Heart left ventricle (tissue), 11 donors: Measurements from ENCODE around the gene MAD2L2. TPM values are rescaled to one million over a fixed set of nuclear protein-coding genes. Genes with fewer than 3 reads are reported as not detected.

Source experiments
- polyA plus RNA-seq, 2 donors: library from polyadenylated mRNA; stranded (reverse); fragments of 200-250 nt; gene quantifications; one replicate each; pipeline ENCODE4 v1.2.3, GENCODE V29; 2013
- total RNA-seq, 9 donors: library from RNA; depleted of rRNA in 2 of 9; stranded (reverse); fragments of >200 nt in 2 of 9; fragmentation: NEBNext Ultra II Directional in 3 of 9; extraction: Animal tissue kit (Norgen Biotek cat#: 25700) in 3 of 9; gene quantifications; one replicate each; pipeline versions ENCODE4 v1.1.0 to v1.2.4, GENCODE V29; 2016 to 2023
- donor health status: ischemic (EF 13 %, LVEDD 7.1; RV severe dilation, severe dysfunction).
- donor health status: healthy with polysubstance abuse.
- donor health status: DM: no; HTN: yes; CAD: no.
- donor health status: DM: no; HTN: no; CAD: no.
- donor health status: ischemic (EF 25% LVEDD 5.7; RV mildly dilated, moderate dysfunction).
- donor health status: healthy.
- donor health status: DM: yes; HTN: yes; CAD: no.
- donor health status: PGD.
- donor health status: nonischemic (EF 23%, LVEDD 6.1; RV moderate dilation, normal function).

MAD2L2 gene
- total and polyA plus RNA-seq, 11 donors: 15.9 to 54.2 (median 18.5) TPM

Other genes starting within 250 kb of the MAD2L2 start
- under 1 TPM in 5 of 9 donors, not detected in 4; 0.05 to 0.45 (median 0.17) TPM for gene DISP3, start 202.0 kb downstream of the MAD2L2 start, total RNA-seq
- gene DISP3, start 202.0 kb downstream of the MAD2L2 start, polyA plus RNA-seq: under 1 TPM in 1 of 2 donors, not detected in 1; 0.03 TPM
- 1 to 10 TPM in 8 of 9 donors, under 1 TPM in 1; 0.83 to 7.5 (median 2.1) TPM for gene FBXO2, start 26.7 kb downstream of the MAD2L2 start, total RNA-seq
- gene FBXO2, start 26.7 kb downstream of the MAD2L2 start, polyA plus RNA-seq: 1 to 10 TPM; 2.5 to 4.6 TPM
- gene FBXO44, start 26.3 kb downstream of the MAD2L2 start, total RNA-seq: 10 to 100 TPM in 8 of 9 donors, 1 to 10 TPM in 1; 9.8 to 19.1 (median 15.1) TPM
- 10 to 100 TPM; 16.6 to 18.1 TPM for gene FBXO44, start 26.3 kb downstream of the MAD2L2 start, polyA plus RNA-seq
- gene FBXO6, start 16.9 kb downstream of the MAD2L2 start, total RNA-seq: 10 to 100 TPM in 4 of 9 donors, 1 to 10 TPM in 5; 5.6 to 23.3 (median 8.3) TPM
- 10 to 100 TPM in 1 of 2 donors, 1 to 10 TPM in 1; 5.6 to 10.9 TPM for gene FBXO6, start 16.9 kb downstream of the MAD2L2 start, polyA plus RNA-seq
- gene DRAXIN, start 10.6 kb upstream of the MAD2L2 start, total RNA-seq: under 1 TPM in 5 of 9 donors, not detected in 4; 0.09 to 0.29 (median 0.12) TPM
- under 1 TPM; 0.03 to 0.04 TPM for gene DRAXIN, start 10.6 kb upstream of the MAD2L2 start, polyA plus RNA-seq
- 10 to 100 TPM; 11.8 to 36.7 (median 24.5) TPM for gene AGTRAP, start 55.0 kb upstream of the MAD2L2 start, total RNA-seq
- 100 to 1,000 TPM in 1 of 2 donors, 10 to 100 TPM in 1; 18.2 to 134 TPM for gene AGTRAP, start 55.0 kb upstream of the MAD2L2 start, polyA plus RNA-seq
- gene C1orf167, start 81.0 kb upstream of the MAD2L2 start, total RNA-seq: 1 to 10 TPM; 1.5 to 7.6 (median 3.1) TPM
- 1 to 10 TPM; 4.1 to 4.9 TPM for gene C1orf167, start 81.0 kb upstream of the MAD2L2 start, polyA plus RNA-seq
- 10 to 100 TPM; 26.9 to 61.2 (median 38.1) TPM for gene MTHFR, start 124.8 kb upstream of the MAD2L2 start, total RNA-seq
- 10 to 100 TPM; 21.9 to 45.9 TPM for gene MTHFR, start 124.8 kb upstream of the MAD2L2 start, polyA plus RNA-seq
- 10 to 100 TPM; 11.6 to 21.5 (median 17.2) TPM for gene CLCN6, start 125.0 kb upstream of the MAD2L2 start, total RNA-seq
- gene CLCN6, start 125.0 kb upstream of the MAD2L2 start, polyA plus RNA-seq: 10 to 100 TPM; 10.2 to 17.2 TPM
- 1,000 to 10,000 TPM in 1 of 9 donors, 100 to 1,000 TPM in 8; 126 to 3,156 (median 279) TPM for gene NPPA, start 166.6 kb upstream of the MAD2L2 start, total RNA-seq
- 1,000 to 10,000 TPM in 1 of 2 donors, 10 to 100 TPM in 1; 59.9 to 1,418 TPM for gene NPPA, start 166.6 kb upstream of the MAD2L2 start, polyA plus RNA-seq
- 1,000 to 10,000 TPM in 1 of 9 donors, 100 to 1,000 TPM in 4, 10 to 100 TPM in 4; 14.4 to 1,297 (median 252) TPM for gene NPPB, start 177.8 kb upstream of the MAD2L2 start, total RNA-seq
- gene NPPB, start 177.8 kb upstream of the MAD2L2 start, polyA plus RNA-seq: 1,000 to 10,000 TPM in 1 of 2 donors, 100 to 1,000 TPM in 1; 197 to 7,924 TPM
- gene KIAA2013, start 245.3 kb upstream of the MAD2L2 start, total RNA-seq: 100 to 1,000 TPM in 1 of 9 donors, 10 to 100 TPM in 8; 37.1 to 106 (median 41.3) TPM
- gene KIAA2013, start 245.3 kb upstream of the MAD2L2 start, polyA plus RNA-seq: 10 to 100 TPM; 29.3 to 57.4 TPM